NCI-H2196 treated with DMSO at 0.1 percent for 48 hours (cell line): ENCODE measurements around the gene TOR3A.
"Not testable (repeated sequence)": the region's sequence is repeated elsewhere in the genome, so short reads cannot be mapped to it uniquely, and the experiment has no call there.

Experiments
- DNase-seq: peaks from one replicate; lab custom pipeline; 2025; ENCODE audit not compliant: unreplicated experiment; lab: John Stamatoyannopoulos, UW

TOR3A gene, protein sequence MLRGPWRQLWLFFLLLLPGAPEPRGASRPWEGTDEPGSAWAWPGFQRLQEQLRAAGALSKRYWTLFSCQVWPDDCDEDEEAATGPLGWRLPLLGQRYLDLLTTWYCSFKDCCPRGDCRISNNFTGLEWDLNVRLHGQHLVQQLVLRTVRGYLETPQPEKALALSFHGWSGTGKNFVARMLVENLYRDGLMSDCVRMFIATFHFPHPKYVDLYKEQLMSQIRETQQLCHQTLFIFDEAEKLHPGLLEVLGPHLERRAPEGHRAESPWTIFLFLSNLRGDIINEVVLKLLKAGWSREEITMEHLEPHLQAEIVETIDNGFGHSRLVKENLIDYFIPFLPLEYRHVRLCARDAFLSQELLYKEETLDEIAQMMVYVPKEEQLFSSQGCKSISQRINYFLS

DNA sequence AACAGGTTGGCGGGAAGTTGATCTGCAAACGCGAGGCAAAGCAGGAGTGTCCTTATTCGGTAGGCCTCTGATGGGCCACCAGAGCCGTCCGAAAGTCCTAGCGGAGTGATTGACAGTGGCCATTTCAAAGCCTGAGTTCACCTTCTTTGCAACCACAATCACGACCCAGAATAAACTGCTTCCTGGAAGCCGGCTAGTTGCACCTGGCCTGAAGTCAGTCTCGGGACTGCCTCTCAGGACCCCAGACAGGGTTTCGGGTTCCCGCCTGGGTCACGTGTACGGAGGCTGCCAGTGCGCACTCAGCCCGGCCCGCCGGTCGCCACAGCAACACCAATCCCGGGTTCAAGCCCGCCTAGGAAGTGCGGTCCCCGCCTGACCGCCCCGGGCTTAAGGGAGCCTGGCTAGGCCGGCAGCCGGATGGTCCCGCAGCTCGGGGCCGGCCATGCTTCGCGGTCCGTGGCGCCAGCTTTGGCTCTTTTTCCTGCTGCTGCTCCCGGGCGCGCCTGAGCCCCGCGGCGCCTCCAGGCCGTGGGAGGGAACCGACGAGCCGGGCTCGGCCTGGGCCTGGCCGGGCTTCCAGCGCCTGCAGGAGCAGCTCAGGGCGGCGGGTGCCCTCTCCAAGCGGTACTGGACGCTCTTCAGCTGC is at the start of gene TOR3A:
Gene TOR3A, plus strand, starts transcription at position 384 of the 646 bp plus-strand sequence. Its CDS starts 59 bp downstream, at position 443.
- peak; percentile 75 for DNase-seq

GRCh38 chr1:179034720-179035119 is 47.1 kb upstream of the TOR3A start:
- DNase-seq, result no peak

DNA sequence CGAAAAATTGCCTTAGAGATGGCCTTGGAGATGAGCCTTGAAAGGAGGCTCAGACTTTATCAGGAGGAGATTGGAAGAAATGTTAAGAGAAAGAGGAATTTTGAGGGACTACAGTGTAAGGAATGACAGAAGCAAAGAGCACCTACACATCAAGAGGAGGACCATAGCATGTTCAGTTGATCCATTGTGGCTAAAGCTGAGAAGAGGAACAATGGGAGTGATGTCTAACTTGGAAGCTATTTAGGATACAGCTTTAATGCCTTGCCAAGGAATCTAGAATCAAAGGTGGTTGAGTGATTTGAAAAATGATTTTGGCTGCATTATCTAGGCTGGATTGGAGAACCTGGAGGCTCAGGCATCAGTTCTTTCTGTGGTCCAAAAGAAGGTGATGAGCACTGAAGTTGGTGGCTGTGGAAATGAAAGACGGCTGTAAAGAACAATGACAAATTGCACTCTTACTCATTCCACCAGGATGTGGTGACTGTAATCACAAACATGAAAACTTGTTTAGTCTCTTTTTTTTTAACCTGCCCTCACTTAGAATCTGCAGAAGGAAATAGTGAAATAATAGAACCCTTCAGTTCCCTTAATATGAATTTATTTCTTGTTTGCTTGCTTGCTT is 44.9 kb upstream of the TOR3A start:
- DNase-seq, result no peak

DNA sequence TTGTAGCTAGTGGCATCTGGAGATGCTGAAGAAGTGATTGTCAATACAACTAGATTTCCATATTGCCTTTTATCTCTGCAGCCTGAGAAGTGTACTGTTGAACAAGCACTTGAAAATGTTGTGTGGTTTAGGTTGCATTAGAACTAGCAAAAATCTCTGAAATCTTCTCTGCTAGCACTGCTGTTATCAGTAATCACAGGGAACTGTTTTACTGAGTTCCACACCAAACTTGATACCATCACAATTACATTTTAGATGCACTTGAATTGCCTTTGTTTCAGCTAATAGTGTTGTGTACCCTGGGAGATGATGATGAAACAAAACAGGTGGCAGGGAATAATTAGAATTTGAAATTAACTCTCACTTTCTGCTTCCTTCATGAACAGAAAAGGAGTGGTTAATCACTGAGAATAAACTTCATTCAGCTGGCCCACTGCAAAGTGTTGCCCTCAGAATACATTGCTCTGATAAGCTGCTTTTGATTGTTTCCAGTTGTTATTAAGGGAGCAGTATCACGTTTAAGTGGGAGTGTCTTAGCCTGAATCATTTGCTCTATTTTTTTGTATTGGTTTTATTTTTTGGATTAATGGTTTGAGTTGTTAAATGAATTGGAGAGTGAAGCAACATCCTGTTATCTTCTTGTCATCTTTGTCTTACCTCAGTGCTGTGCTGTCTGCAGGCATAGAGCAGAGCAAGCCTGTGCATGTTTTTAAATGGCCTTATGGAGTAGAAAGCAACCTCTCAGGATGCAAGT is 43.2 kb upstream of the TOR3A start:
- no peak for DNase-seq

GRCh38 chr1:179039502-179040174 is 42.2 kb upstream of the TOR3A start:
- DNase-seq, result not testable (repeated sequence)

DNA sequence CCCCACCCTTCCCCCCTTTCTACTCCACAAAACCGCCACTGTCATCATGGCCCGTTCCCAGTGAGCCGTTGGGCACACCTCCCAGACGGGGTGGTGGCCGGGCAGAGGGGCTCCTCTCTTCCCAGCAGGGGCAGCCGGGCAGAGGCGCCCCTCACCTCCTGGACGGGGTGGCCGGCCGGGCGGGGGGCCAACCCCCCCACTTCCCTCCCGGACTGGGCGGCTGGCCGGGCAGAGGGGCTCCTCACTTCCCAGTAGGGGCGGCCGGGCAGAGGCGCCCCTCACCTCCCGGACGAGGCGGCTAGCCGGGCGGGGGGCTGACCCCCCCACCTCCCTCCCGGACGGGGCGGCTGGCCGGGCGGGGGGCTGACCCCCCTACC is 41.7 kb upstream of the TOR3A start:
- DNase-seq, result not testable (repeated sequence)

DNA sequence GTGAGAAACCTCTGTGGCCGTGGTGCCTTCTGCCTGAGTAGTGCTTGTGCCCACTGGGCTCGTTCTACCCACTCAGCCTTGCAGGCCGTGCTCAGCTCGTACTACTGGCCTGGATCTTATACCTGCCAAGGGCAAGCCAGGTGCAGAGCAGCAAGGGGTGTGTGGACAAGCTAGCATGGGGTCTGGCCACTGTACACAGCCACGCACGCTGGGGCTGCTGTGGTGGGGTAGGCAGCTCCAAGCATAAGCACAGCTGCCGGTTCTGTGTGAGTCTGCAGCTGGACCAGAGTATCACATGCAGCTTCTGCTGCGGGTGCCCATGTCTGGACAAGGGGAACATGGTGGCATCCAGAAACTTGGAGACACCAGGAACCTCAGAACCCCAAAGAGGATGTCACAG is 39.8 kb upstream of the TOR3A start:
- no peak for DNase-seq

DNA sequence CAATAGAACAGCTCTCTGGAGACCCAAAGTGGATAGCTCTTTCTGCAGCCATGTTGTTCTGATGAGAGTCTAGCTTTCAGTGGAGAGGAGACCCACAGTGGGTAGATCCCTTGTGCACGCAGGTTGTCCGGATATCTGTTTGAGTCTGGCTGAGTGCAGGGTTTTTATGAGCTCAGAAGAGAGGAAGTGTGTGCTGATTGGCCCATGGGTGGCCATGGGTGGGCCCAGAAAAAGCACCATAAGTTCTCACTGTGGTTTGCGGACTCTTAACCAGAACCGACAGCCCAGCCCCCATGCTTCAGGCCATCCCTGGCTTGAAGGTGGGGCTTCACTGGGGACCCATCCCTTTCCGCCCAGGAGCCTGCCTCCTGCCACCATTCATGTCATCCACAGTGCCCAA is 39.2 kb upstream of the TOR3A start:
- no peak for DNase-seq

DNA sequence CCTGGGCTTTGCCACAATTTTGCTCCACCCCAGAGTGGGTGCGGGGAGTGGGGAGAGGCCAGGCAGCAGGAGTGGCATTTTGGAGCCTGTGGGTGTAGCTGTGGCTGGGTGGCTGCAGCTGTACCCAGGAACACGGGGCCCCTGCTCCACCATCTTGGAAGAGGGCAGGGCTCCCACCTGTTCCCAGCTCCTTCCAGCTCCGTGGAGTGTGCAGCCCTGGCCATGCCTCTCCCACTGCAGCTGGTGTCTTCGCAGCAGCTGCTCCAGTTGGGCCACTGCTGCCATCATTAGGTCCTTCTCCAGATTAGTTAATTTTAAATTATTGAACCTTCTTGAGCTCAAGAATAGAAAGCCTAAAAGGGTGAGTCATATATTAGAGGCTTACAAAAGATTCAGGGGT is 38.6 kb upstream of the TOR3A start:
- DNase-seq, result no peak

DNA sequence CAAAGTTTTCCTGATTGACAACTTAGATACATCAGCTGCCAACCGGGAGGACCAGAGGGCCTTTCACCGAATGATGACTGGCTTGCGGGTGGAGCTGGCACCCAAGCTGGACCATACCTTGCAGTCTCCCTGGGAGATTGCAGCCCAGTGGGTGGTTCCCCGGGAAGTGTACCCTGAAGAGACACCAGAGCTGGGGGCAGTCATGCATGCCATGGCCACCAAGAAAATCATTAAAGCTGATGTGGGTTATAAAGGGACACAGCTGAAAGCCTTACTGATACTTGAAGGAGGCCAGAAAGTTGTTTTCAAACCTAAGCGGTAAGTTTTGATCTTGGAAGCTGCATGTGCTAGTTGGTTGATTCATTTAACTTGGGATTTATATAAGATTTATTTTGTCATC is 38.0 kb upstream of the TOR3A start:
- no peak for DNase-seq

DNA sequence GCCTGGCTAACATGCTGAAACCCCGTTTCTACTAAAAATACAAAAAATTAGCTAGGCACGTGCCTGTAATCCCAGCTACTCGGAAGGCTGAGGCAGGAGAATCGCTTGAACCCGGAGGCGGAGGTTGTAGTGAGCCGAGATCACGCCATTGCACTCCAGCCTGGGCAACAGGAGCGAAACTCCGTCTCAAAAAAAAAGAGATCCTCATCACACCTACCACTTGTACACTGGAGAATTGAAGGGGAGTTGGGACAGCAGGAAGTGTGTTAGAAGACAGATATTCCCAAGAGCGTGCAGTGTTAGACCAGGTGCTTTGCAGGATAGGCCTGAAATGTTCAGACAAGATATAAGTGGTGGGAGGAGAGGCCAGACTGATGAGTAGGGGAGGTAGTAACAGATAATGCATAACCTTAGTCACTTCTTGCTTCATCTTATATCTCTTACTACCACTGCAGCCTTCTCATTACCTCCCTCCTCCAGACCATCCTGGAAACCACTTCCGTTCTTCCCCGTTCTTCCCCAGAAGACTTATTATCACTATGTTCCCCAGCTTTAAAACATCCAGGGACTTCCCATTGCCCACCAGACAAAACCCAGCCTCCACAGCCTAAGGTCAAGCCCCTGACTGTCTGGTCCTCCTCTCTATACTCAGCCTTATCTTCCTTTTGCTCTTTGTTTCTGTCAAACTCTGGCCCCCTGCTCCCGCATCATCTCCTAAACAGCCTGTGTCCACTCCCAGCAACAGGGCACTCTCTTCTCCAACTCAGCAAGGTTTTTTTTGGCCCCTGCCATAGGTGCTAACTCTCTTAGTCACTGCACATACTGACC is 34.8 kb upstream of the TOR3A start:
- no peak for DNase-seq

GRCh38 chr1:179047636-179047997 is 34.3 kb upstream of the TOR3A start:
- DNase-seq, result no peak

DNA sequence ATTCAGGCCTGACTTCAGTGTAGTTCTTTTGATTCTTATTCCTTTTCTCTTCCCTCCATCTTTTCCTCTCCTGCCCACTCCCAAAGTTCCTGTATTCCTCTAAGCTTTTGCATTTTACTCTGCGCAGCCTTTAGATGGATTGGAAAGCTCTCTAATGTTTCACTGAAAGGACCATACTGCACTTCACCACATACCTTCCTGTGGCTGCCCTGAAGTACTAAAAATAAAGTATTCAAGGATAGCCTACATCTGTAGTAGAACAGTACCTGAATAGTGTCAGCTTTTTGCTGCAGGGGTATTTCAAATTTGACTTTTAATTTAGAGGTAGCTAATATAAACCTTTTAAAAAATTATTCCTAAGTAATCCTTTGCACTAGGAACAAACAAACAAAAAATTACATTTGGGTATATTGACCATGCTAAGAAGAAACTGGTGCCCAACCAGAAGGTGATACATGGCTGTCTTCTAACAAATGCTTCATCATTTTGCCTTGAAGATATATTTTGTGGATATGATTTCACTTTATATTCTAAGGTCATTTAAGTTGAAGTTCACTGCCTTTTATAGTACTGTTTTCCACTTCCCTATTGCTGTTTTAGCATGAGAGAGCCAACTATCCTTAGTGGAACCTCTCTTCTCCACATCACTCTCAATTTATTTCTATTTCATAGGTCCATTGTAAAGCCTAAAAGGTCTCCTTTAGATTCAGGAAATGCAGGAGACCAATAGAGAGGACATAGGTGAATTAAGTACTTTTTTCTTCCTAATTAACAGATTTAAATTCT is 33.3 kb upstream of the TOR3A start:
- no peak for DNase-seq

- DNase-seq, result no peak
Observed at GRCh38 chr1:179052776-179053175, 29.1 kb upstream of the TOR3A start.

- no peak for DNase-seq
Observed at GRCh38 chr1:179053486-179053885, 28.4 kb upstream of the TOR3A start.

DNA sequence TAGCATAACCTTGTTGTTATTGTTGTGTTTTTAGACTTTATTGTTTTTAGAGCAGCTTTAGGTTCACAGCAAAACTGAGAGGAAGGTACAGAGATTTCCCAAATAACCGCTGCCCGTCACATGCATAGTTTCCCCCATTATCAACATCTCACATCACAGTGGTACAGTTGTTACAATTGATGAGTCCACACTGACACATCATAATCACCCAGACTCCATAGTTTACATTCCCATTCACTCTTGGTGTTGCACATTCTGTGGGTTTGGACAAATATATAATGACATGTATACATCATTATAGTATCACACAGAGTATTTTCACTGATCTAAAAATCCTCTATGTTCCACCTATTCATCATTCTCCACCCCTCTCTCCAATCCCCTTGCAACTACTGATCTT is 25.9 kb upstream of the TOR3A start:
- no peak for DNase-seq

- no peak for DNase-seq
Observed at GRCh38 chr1:179058487-179059483, 23.1 kb upstream of the TOR3A start.
